ENCODE results near the gene LPCAT1.

The LPCAT1 gene

GRCh38 chr5:1421521-1422341 lies 102.0 kb downstream of the LPCAT1 start:
- H3K36me3 Mint-ChIP-seq (ENCODE audit: low read depth) = no peaks in the 10 kb centered on the region
- DNase-seq = no peak
- H3K4me1 Mint-ChIP-seq = no peaks in the 10 kb centered on the region
- peaks cover 18% of the 10 kb centered on the region for H3K9me3 Mint-ChIP-seq
- no peak overlapping the region for H3K27ac Mint-ChIP-seq
- peaks cover 5% of the 10 kb centered on the region for H3K27me3 Mint-ChIP-seq
- no peak for ATAC-seq
- H3K4me3 Mint-ChIP-seq = no peak overlapping the region

GRCh38 chr5:1420211-1421195 lies 103.3 kb downstream of the LPCAT1 start:
- DNase-seq (no peak), ATAC-seq (no peak)
- H3K4me3 Mint-ChIP-seq = no peak overlapping the region
- H3K27me3 Mint-ChIP-seq = peaks cover 3% of the 10 kb centered on the region
- no peaks in the 10 kb centered on the region for H3K36me3 Mint-ChIP-seq (ENCODE audit: low read depth)
- H3K27ac Mint-ChIP-seq = no peak overlapping the region
- no peaks in the 10 kb centered on the region for H3K4me1 Mint-ChIP-seq
- H3K9me3 Mint-ChIP-seq = peaks cover 6% of the 10 kb centered on the region

GRCh38 chr5:1419476-1420210 lies 104.1 kb downstream of the LPCAT1 start:
- ATAC-seq = no peak
- Mint-ChIP-seq H3K36me3 (ENCODE audit: low read depth) (no peaks in the 10 kb centered on the region), H3K27ac (no peak overlapping the region), H3K27me3 (peaks cover 3% of the 10 kb centered on the region), H3K4me3 (no peak overlapping the region), H3K9me3 (no peaks in the 10 kb centered on the region), H3K4me1 (no peaks in the 10 kb centered on the region)
- no peak for DNase-seq

GRCh38 chr5:1418921-1419280 lies 104.9 kb downstream of the LPCAT1 start:
- peaks cover 3% of the 10 kb centered on the region for H3K27me3 Mint-ChIP-seq
- no peaks in the 10 kb centered on the region for H3K36me3 Mint-ChIP-seq (ENCODE audit: low read depth)
- no peak for DNase-seq
- no peaks in the 10 kb centered on the region for H3K9me3 Mint-ChIP-seq
- no peak overlapping the region for H3K27ac Mint-ChIP-seq
- ATAC-seq = no peak
- no peak overlapping the region for H3K4me3 Mint-ChIP-seq
- no peaks in the 10 kb centered on the region for H3K4me1 Mint-ChIP-seq

- H3K27me3 Mint-ChIP-seq = peaks cover 3% of the 10 kb centered on the region
- no peaks in the 10 kb centered on the region for H3K36me3 Mint-ChIP-seq (ENCODE audit: low read depth)
- no peak overlapping the region for H3K4me3 Mint-ChIP-seq
- no peak for ATAC-seq
- H3K9me3 Mint-ChIP-seq = no peaks in the 10 kb centered on the region
- no peaks in the 10 kb centered on the region for H3K4me1 Mint-ChIP-seq
- DNase-seq = no peak
- no peak overlapping the region for H3K27ac Mint-ChIP-seq
These were observed 105.4 kb downstream of the LPCAT1 start for GRCh38 chr5:1418238-1418920.

- H3K27ac Mint-ChIP-seq = no peak overlapping the region
These were observed 106.1 kb downstream of the LPCAT1 start for GRCh38 chr5:1417586-1418225.

GRCh38 chr5:1416856-1417469 lies 106.8 kb downstream of the LPCAT1 start:
- H3K36me3 Mint-ChIP-seq (ENCODE audit: low read depth) = no peaks in the 10 kb centered on the region
- peaks cover 10% of the 10 kb centered on the region for H3K27me3 Mint-ChIP-seq
- H3K4me1 Mint-ChIP-seq = no peaks in the 10 kb centered on the region
- DNase-seq (no peak), ATAC-seq (no peak)
- no peaks in the 10 kb centered on the region for H3K9me3 Mint-ChIP-seq
- no peak overlapping the region for H3K4me3 Mint-ChIP-seq
- no peak overlapping the region for H3K27ac Mint-ChIP-seq

More at GRCh38 chr5:1417586-1418225, 106.1 kb downstream of the LPCAT1 start:
- Mint-ChIP-seq H3K4me3 (no peak overlapping the region), H3K36me3 (ENCODE audit: low read depth) (no peaks in the 10 kb centered on the region), H3K9me3 (no peaks in the 10 kb centered on the region), H3K27me3 (peaks cover 6% of the 10 kb centered on the region), H3K4me1 (no peaks in the 10 kb centered on the region)
- DNase-seq (no peak), ATAC-seq (no peak)

- no peak overlapping the region for H3K27ac Mint-ChIP-seq
- H3K9me3 Mint-ChIP-seq = no peaks in the 10 kb centered on the region
- peaks cover 13% of the 10 kb centered on the region for H3K27me3 Mint-ChIP-seq
- no peak for ATAC-seq
- H3K4me1 Mint-ChIP-seq = no peaks in the 10 kb centered on the region
- H3K4me3 Mint-ChIP-seq = no peak overlapping the region
- no peak for DNase-seq
- H3K36me3 Mint-ChIP-seq (ENCODE audit: low read depth) = no peaks in the 10 kb centered on the region
These were observed 108.0 kb downstream of the LPCAT1 start for GRCh38 chr5:1415626-1416360.

GRCh38 chr5:1415059-1415425 lies 108.7 kb downstream of the LPCAT1 start:
- Mint-ChIP-seq H3K27ac (no peak overlapping the region), H3K4me1 (no peaks in the 10 kb centered on the region), H3K27me3 (peaks cover 13% of the 10 kb centered on the region), H3K36me3 (ENCODE audit: low read depth) (no peaks in the 10 kb centered on the region), H3K9me3 (no peaks in the 10 kb centered on the region), H3K4me3 (no peak overlapping the region)
- no peak for DNase-seq
- ATAC-seq = no peak

- ATAC-seq = peak; percentile 15
These were observed 109.3 kb downstream of the LPCAT1 start for GRCh38 chr5:1414311-1415058.

GRCh38 chr5:1413611-1414241 lies 110.0 kb downstream of the LPCAT1 start:
- Mint-ChIP-seq H3K9me3 (no peaks in the 10 kb centered on the region), H3K4me1 (peaks cover 1% of the 10 kb centered on the region), H3K27me3 (peaks cover 18% of the 10 kb centered on the region), H3K27ac (no peak overlapping the region), H3K36me3 (ENCODE audit: low read depth) (no peaks in the 10 kb centered on the region), H3K4me3 (no peak overlapping the region)
- no peak for ATAC-seq
- DNase-seq = no peak

More at GRCh38 chr5:1414311-1415058, 109.3 kb downstream of the LPCAT1 start:
- H3K4me1 Mint-ChIP-seq = no peaks in the 10 kb centered on the region
- H3K9me3 Mint-ChIP-seq = no peaks in the 10 kb centered on the region
- peaks cover 17% of the 10 kb centered on the region for H3K27me3 Mint-ChIP-seq
- H3K27ac Mint-ChIP-seq = no peak overlapping the region
- no peak overlapping the region for H3K4me3 Mint-ChIP-seq
- no peak for DNase-seq
- H3K36me3 Mint-ChIP-seq (ENCODE audit: low read depth) = no peaks in the 10 kb centered on the region

GRCh38 chr5:1413211-1413610 lies 110.5 kb downstream of the LPCAT1 start:
- Mint-ChIP-seq H3K36me3 (ENCODE audit: low read depth) (no peaks in the 10 kb centered on the region), H3K9me3 (no peaks in the 10 kb centered on the region), H3K27me3 (peaks cover 18% of the 10 kb centered on the region), H3K4me3 (no peak overlapping the region), H3K4me1 (peaks cover 1% of the 10 kb centered on the region), H3K27ac (no peak overlapping the region)
- DNase-seq (no peak), ATAC-seq (no peak)
